ENCODE results near the gene SMO. TPM values are rescaled to one million over a fixed set of nuclear protein-coding genes. Genes with fewer than 3 reads are reported as not detected.

Gene SMO
- total and polyA plus RNA-seq, 9 of the 15 experiments (the other 6 are each of a cell fraction or from before 2014, with no cell fraction given), result 0.05 to 0.13 (median 0.10) TPM; not detected in 5

DNA sequence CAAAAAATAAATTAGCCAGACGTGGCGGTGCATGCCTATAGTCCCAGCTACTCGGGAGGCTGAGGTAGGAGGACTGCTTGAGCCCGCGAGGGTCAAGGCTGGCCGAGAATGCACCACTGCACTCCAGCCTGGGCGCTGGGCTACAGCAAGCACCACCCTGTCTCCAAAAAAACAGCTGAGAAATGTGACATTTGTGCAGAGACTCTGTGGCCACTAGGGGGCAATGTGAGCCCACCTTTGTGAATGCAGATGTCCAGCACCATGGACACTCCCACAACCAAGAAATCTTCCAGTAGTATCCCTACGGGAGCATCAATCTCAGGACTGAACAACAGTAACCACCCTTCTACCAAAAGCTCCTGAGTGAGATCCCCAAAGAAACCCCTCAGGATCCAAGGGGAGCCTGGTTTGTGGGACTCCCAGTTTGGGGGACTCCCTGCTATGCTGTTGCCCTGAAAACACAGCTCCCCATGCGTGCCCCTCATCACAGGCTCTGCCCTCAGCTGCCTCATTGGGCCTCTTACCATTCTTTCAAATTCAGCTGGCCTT, 30.2 kb downstream of the SMO start (continued):
- TF ChIP-seq ARID2 (IDR thresholded peaks at IDR 0.05), result peak; percentile 90
- peak; percentile 44; the same call in 1 of the 2 replicates for TF ChIP-seq TEAD4 (IDR thresholded peaks at IDR 0.05; ENCODE audit: low read length)
- TF ChIP-seq TEAD4 (CRISPR knock-in tag; IDR thresholded peaks at IDR 0.05; ENCODE audit: borderline replicate concordance), result no peak
- TF ChIP-seq, protein P1, sequence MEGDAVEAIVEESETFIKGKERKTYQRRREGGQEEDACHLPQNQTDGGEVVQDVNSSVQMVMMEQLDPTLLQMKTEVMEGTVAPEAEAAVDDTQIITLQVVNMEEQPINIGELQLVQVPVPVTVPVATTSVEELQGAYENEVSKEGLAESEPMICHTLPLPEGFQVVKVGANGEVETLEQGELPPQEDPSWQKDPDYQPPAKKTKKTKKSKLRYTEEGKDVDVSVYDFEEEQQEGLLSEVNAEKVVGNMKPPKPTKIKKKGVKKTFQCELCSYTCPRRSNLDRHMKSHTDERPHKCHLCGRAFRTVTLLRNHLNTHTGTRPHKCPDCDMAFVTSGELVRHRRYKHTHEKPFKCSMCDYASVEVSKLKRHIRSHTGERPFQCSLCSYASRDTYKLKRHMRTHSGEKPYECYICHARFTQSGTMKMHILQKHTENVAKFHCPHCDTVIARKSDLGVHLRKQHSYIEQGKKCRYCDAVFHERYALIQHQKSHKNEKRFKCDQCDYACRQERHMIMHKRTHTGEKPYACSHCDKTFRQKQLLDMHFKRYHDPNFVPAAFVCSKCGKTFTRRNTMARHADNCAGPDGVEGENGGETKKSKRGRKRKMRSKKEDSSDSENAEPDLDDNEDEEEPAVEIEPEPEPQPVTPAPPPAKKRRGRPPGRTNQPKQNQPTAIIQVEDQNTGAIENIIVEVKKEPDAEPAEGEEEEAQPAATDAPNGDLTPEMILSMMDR (IDR thresholded peaks at IDR 0.05 in 2 of 3, conservative IDR thresholded peaks at IDR 0.05 in 1 of 3; ENCODE audit: insufficient read depth in 2 of 3, low read depth in 1 of 3, low read length in 3 of 3), result peak; percentile 96 to 99 (median 98)
- peak in 2 of 3 experiments; percentile 33 for TF ChIP-seq YY1 (IDR thresholded peaks at IDR 0.05; ENCODE audit: borderline replicate concordance in 1 of 3, control insufficient read depth in 1 of 3, extremely low read depth in 1 of 3, insufficient read depth in 3 of 3, insufficient read length in 1 of 3, insufficient replicate concordance in 2 of 3, low read depth in 1 of 3, low read length in 2 of 3)
- TF ChIP-seq, protein P2, sequence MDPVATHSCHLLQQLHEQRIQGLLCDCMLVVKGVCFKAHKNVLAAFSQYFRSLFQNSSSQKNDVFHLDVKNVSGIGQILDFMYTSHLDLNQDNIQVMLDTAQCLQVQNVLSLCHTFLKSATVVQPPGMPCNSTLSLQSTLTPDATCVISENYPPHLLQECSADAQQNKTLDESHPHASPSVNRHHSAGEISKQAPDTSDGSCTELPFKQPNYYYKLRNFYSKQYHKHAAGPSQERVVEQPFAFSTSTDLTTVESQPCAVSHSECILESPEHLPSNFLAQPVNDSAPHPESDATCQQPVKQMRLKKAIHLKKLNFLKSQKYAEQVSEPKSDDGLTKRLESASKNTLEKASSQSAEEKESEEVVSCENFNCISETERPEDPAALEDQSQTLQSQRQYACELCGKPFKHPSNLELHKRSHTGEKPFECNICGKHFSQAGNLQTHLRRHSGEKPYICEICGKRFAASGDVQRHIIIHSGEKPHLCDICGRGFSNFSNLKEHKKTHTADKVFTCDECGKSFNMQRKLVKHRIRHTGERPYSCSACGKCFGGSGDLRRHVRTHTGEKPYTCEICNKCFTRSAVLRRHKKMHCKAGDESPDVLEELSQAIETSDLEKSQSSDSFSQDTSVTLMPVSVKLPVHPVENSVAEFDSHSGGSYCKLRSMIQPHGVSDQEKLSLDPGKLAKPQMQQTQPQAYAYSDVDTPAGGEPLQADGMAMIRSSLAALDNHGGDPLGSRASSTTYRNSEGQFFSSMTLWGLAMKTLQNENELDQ (CRISPR knock-in tag; IDR thresholded peaks at IDR 0.05; ENCODE audit: borderline replicate concordance), result no peak
- TF ChIP-seq FOXK2 (conservative IDR thresholded peaks at IDR 0.05 in 1 of 2, IDR thresholded peaks at IDR 0.05 in 1 of 2; ENCODE audit: low read depth in 2 of 2), result no peak
- no peak for TF ChIP-seq CBX5 (IDR thresholded peaks at IDR 0.05; ENCODE audit: borderline replicate concordance, low read depth)
- peak; percentile 80; the same call in 1 of the 2 replicates for TF ChIP-seq LCOR (CRISPR knock-in tag; IDR thresholded peaks at IDR 0.05)
- no peak for TF ChIP-seq NCOA4 (IDR thresholded peaks at IDR 0.05; ENCODE audit: partially characterized antibody)
- 0 out of 2 replicates have a peak, but pooled peaks have one; percentile 55 for TF ChIP-seq HMGXB4 (CRISPR knock-in tag; IDR thresholded peaks at IDR 0.05)
- TF ChIP-seq ARID4B (CRISPR knock-in tag; IDR thresholded peaks at IDR 0.05), result peak; percentile 37; the same call in 1 of the 2 replicates
- TF ChIP-seq KLF13 (tag; IDR thresholded peaks at IDR 0.05; ENCODE audit: borderline replicate concordance, low read depth), result peak; percentile 59; the same call in 1 of the 2 replicates
- TF ChIP-seq ZNF444 (CRISPR knock-in tag; IDR thresholded peaks at IDR 0.05), result no peak
- TF ChIP-seq EP300 (IDR thresholded peaks at IDR 0.05; ENCODE audit: low read length), result peak; percentile 28; the same call in 1 of the 2 replicates

All from K562 (cell line).